ENCODE results near the gene PHF23.

PHF23 gene

DNA sequence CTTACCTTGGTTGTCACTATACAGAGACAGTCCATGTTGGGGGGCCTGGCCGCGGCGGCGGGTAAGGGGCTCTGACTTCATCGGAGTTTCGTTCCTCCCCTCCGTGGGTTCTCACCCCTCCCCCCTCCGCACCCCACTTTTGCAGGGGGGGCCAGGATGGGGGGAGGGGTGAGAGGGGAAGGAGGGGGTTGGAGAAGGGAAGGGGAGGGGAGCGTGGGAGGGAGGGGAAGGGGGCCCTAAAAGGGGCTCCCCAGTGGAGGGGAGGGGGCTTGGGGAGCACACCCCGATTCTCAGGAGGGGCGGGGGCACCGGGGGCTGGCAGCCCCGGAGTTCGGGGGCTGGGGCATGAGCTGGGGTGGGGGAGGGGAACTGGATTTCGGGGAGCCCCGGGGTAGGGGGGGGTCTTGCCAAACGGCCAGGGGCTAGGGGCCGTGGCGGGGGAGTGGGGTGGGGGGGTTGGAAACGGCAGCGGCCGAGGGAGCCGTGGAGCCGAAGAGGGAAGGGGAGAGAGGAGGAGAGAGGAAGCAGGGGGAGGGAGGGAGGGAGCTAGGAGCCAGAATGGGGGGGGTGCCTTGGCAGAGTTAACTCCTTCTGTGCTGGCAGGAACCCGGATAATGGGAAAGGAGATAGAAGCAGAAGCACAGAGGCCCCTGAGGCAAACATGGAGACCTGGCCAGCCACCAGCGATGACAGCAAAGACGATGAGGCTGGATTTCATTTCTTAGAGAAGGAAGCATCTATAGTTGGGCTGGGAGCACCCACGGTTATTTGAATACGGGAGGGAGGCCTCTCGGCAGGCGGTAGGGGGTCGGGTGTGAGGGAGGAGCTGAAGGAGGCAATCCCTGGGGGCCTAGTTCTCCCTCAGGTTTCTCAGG, 21.9 kb downstream of the PHF23 start:
- H3K27ac ChIP-seq, result no peak overlapping the region
- TF ChIP-seq, protein P1, sequence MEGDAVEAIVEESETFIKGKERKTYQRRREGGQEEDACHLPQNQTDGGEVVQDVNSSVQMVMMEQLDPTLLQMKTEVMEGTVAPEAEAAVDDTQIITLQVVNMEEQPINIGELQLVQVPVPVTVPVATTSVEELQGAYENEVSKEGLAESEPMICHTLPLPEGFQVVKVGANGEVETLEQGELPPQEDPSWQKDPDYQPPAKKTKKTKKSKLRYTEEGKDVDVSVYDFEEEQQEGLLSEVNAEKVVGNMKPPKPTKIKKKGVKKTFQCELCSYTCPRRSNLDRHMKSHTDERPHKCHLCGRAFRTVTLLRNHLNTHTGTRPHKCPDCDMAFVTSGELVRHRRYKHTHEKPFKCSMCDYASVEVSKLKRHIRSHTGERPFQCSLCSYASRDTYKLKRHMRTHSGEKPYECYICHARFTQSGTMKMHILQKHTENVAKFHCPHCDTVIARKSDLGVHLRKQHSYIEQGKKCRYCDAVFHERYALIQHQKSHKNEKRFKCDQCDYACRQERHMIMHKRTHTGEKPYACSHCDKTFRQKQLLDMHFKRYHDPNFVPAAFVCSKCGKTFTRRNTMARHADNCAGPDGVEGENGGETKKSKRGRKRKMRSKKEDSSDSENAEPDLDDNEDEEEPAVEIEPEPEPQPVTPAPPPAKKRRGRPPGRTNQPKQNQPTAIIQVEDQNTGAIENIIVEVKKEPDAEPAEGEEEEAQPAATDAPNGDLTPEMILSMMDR (conservative IDR thresholded peaks at IDR 0.05), result no peak

DNA sequence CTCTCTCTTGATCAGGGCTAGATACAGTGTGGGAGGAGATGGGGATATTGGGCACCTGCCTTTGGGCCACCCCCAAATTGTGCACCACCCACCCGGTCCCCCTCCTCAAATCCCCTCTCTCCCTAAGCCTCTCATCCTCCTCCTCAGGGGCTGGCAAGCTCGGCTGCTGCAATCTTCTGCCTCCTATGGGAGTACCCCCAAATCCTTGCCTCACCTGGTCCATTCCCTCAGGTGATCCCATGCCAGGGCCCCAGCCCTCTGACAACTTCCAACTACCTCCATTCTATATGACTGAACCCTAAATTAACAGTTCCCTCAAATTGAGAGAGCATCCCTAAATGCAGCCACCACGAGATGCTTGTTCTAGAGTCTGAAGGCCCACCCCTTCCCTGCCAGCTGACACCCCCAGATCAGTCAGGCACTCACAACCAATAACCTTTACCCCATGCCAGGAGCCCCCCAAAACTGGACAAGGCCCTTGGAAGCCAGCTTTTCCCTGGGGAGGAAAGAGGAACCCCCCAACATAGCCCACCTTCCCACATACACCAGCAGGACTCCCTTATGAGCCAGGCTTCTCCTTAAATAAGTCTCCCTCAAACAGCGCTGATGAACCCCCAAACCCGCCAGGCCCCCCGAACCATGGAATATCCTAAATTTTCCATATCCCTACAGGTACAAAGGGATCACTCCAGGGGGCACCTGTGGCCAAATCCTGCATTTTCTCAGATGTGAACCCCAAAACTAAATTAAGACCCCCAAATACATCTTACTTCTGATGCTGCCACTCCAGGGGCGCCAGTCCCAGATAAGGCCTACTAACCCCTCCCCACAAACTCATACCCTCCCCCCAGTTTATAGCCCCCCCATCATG, 22.8 kb downstream of the PHF23 start:
- H3K27ac ChIP-seq, result no peak overlapping the region
- TF ChIP-seq, protein P1 (conservative IDR thresholded peaks at IDR 0.05), result no peak

DNA sequence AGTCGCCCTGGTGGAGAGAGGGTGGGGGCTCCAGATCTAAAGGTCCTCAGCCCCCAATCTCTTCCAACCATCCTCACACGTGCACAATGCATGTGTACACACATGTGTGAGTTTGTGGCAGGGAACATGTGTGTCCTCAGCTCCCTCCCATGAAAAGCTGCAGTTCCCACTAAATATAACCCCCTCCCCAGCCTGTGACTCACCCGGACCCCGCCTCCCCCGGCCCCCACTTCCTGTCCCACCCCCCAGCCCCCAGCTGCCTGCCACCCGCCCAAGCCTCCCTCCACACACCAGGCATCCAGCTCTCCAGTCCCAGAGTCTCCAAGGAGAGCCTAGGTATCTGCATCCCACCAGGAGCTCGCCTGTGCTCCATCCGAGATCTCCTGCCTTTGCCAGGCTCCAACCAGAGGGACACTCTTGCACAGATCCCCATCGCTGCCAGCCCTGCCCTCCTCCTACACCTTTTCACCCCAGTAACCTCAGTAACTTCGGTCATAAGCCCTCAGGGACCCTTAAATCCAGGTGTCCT, 23.5 kb downstream of the PHF23 start:
- no peak overlapping the region for H3K27ac ChIP-seq
- TF ChIP-seq, protein P1 (conservative IDR thresholded peaks at IDR 0.05), result no peak

DNA sequence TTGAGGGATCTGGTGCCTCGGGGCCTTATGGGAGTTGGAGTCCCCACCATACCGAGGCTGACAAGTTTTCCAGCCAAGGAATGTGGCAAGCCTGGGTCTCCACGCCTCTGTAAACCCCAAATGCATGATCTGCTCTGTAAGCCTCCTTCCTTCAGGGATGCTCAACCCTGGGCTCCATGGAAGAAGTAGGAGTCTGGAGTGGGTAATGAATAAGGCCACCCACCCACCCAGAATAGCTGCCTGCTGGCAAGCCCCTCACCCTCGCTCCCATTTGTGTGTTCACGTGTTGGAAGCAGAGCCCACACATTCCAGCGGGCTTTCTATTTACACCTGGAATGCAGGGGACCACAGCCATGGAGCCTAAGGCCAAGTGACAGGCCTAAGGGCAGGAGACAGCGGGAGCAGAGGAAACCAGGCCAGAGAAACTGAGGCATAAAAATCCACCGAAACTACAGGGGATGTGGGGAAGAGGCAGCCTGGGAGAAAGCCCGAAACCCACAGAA, 24.1 kb downstream of the PHF23 start:
- TF ChIP-seq, protein P1 (conservative IDR thresholded peaks at IDR 0.05), result 0 out of 2 replicates have a peak, but pooled peaks have one; percentile 6

DNA sequence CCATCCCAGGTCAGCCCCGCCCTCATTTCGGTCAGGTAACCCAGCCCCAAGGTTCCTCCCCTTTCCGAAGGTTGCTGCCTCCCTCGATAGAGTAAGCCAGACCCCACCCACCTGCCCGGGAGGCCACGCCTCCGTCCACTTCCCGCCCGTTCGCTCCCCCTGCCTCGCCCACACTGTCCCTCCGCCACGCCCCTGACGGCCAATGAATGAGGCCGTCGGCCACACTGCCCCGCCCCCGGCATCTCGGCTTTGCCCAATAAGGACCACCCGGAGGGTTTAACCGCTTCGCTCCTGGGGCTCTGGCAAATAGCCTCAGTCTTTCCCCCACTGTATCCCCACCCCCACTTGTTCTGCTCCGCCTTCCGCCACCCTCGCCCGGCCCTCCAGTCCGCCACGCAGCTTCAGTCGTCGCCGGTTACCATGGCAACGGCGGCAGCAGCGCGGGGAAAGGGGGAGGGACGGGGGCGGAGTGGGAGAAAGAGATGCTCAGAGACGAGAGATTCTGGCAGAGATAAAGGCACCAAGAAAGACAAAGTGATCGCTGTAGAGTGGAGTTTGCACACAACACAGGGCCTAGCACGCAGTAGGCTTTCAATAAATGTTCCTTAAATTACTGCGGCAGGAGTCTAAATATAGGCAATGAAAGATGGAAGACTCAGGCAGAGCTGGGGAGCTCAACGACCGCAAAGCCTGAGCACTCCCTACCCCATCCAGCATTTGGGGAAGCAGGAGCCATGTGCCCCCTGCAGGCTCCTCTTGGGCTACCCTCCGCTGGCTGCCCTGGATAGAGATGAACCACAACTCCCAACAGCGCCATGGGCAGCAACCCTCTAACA, 24.7 kb downstream of the PHF23 start:
- TF ChIP-seq, protein P1 (conservative IDR thresholded peaks at IDR 0.05), result peak; percentile 54
- H3K27ac ChIP-seq, result peak overlapping the region; percentile 35; the same call in 1 of the 2 replicates

More for the DNA sequence above, 24.1 kb downstream of the PHF23 start:
- peak overlapping the region; percentile 35; the same call in 1 of the 2 replicates for H3K27ac ChIP-seq

DNA sequence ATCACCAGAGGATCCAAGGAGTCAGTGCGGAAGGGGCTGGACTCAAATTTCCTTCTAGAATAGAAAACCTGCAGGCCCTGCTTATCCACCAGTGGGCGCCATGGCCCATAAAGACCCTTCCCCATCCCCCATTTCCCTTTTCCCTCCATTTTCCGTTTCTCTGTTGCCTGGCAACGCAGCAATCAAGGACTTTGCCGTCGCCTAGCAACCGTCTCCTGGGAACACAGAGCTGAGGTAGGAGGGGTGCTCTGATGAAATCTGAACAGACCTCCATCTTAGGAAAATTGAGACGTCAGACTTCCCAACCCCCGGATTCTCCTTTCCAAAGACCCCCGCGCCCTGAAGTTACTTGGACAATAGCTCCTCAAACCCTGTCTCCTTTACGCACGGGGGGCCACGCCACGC, 25.4 kb downstream of the PHF23 start:
- TF ChIP-seq, protein P1 (conservative IDR thresholded peaks at IDR 0.05), result peak; percentile 21; the same call in 1 of the 2 replicates
- H3K27ac ChIP-seq, result no peak overlapping the region
